Neuronal stem cell (in vitro differentiated cells): Measurements from ENCODE around the gene BRD3OS.
"Not testable (repeated sequence)": the region's sequence is repeated elsewhere in the genome, so short reads cannot be mapped to it uniquely, and the experiment has no call there.

ENCODE experiments used
- DNase-seq: peaks from one replicate; pipeline ENCODE4 v3.0.0-alpha.2; 2013; ENCODE audit warnings: low spot score
- H2AFZ ChIP-seq: one replicate; pipeline ENCODE4 v1.6.1; 2013; ENCODE audit warnings: mild to moderate bottlenecking, low read length, inconsistent platforms
- H2AK5ac ChIP-seq: 2 replicates; pipeline ENCODE4 v1.6.1; 2013; ENCODE audit warnings: low read depth, mild to moderate bottlenecking, inconsistent platforms, low read length, moderate library complexity, mixed read lengths
- H2BK120ac ChIP-seq: 2 replicates; pipeline ENCODE4 v1.6.1; 2013; ENCODE audit warnings: low read depth, mild to moderate bottlenecking, inconsistent platforms, low read length, moderate library complexity, mixed read lengths
- H2BK12ac ChIP-seq: one replicate; pipeline ENCODE4 v1.6.1; 2013; ENCODE audit warnings: low read length, inconsistent platforms
- H2BK15ac ChIP-seq: 2 replicates; pipeline ENCODE4 v1.6.1; 2013; ENCODE audit warnings: mild to moderate bottlenecking, low read length, inconsistent platforms, mixed read lengths
- H2BK5ac ChIP-seq: one replicate; pipeline ENCODE4 v1.6.1; 2013; ENCODE audit warnings: inconsistent platforms, mild to moderate bottlenecking, low read length, moderate library complexity
- H3K14ac ChIP-seq: one replicate; pipeline ENCODE4 v1.6.1; 2013; ENCODE audit warnings: low read length, inconsistent platforms
- H3K18ac ChIP-seq: 2 replicates; pipeline ENCODE4 v1.6.1; 2013; ENCODE audit warnings: low read length, inconsistent platforms
- H3K23ac ChIP-seq: 2 replicates; pipeline ENCODE4 v1.6.1; 2013; ENCODE audit warnings: low read depth, mild to moderate bottlenecking, mixed read lengths, low read length, inconsistent platforms; ENCODE audit not compliant: poor library complexity
- H3K27ac ChIP-seq: replicated peaks from 3 replicates; pipeline ENCODE4 v1.5.1; 2013; ENCODE audit warnings: low read length, inconsistent platforms
- H3K27me3 ChIP-seq, 3 experiments: 2 replicates each; pipeline ENCODE4 v1.6.1; 2013; ENCODE audit warnings: low read length in 3 of 3, mild to moderate bottlenecking in 2 of 3, inconsistent platforms in 1 of 3, low read depth in 1 of 3, mixed read lengths in 1 of 3, moderate library complexity in 1 of 3; ENCODE audit not compliant: control insufficient read depth in 3 of 3, insufficient read depth in 3 of 3
- H3K36me3 ChIP-seq, 2 donors: replicated peaks in 1 of 2; 2 replicates each; pipeline ENCODE4 v1.6.1; 2013; ENCODE audit warnings: low read length in 2 of 2; ENCODE audit not compliant: control insufficient read depth in 2 of 2, insufficient read depth in 2 of 2
- H3K4ac ChIP-seq: 2 replicates; pipeline ENCODE4 v1.6.1; 2013; ENCODE audit warnings: inconsistent platforms, mild to moderate bottlenecking, low read length, moderate library complexity
- H3K4me1 ChIP-seq, 2 donors: 1 replicate in 1 of 2; 2 replicates in 1 of 2; pipeline ENCODE4 v1.6.1; 2013; ENCODE audit warnings: low read length in 2 of 2, low read depth in 1 of 2; ENCODE audit not compliant: control insufficient read depth in 2 of 2, insufficient read depth in 1 of 2
- H3K4me2 ChIP-seq: one replicate; pipeline ENCODE4 v1.6.1; 2013; ENCODE audit warnings: mild to moderate bottlenecking, low read length, inconsistent platforms; ENCODE audit not compliant: insufficient read depth, poor library complexity, severe bottlenecking
- H3K4me3 ChIP-seq, 2 donors: 2 replicates each; pipeline ENCODE4 v1.5.1; 2013; ENCODE audit warnings: low read length in 2 of 2, mild to moderate bottlenecking in 2 of 2, inconsistent platforms in 1 of 2, moderate library complexity in 1 of 2
- H3K79me1 ChIP-seq: one replicate; pipeline ENCODE4 v1.6.1; 2013; ENCODE audit warnings: low read depth, mild to moderate bottlenecking, inconsistent platforms, low read length, moderate library complexity
- H3K9ac ChIP-seq: one replicate; pipeline ENCODE4 v1.6.1; 2013; ENCODE audit warnings: mild to moderate bottlenecking, low read depth, low read length, inconsistent platforms; ENCODE audit not compliant: poor library complexity
- H3K9me3 ChIP-seq, 2 donors: replicated peaks in 1 of 2; 2 replicates each; pipeline versions ENCODE3 to v1.6.1; 2013; ENCODE audit warnings: low read length in 2 of 2, mild to moderate bottlenecking in 2 of 2, inconsistent platforms in 1 of 2, low read depth in 1 of 2, mixed read lengths in 1 of 2, moderate library complexity in 1 of 2; ENCODE audit not compliant: control insufficient read depth in 2 of 2, insufficient read depth in 1 of 2
- H4K8ac ChIP-seq: one replicate; pipeline ENCODE4 v1.6.1; 2013; ENCODE audit warnings: low read depth, mild to moderate bottlenecking, inconsistent platforms, low read length, moderate library complexity
- H4K91ac ChIP-seq: one replicate; pipeline ENCODE4 v1.6.1; 2013; ENCODE audit warnings: low read length, low read depth, mild to moderate bottlenecking, inconsistent platforms; ENCODE audit not compliant: poor library complexity
- WGBS, 2 donors: extraction: QIAGEN DNeasy Blood & Tissue Kit; methylation state at CpG; one replicate each; pipeline ENCODE4 v1.1.7; 2013; ENCODE audit warnings: missing lambda C conversion rate in 2 of 2, mixed read lengths in 1 of 2; ENCODE audit not compliant: insufficient read length in 2 of 2, insufficient replicate concordance in 1 of 2; ENCODE audit errors: extremely low coverage in 2 of 2; 5-methylcytosine and 5-hydroxymethylcytosine counted together

BRD3OS gene

DNA sequence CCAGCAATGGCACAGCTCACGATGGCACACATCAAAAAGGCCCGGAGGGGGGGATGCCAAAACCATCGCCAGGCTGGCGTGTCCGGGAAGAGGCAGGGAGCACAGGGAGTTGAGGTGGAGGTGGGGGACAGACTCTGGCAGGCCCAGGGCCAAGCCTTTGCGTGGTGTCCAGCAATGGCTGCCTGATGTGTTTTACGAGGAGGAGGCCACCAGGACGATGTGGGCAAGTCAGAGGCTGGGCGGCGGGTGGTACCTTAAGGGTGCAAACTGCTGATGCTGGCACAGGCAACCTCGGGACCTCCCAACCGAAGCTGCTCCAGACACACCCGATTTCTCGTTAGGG is 37.9 kb upstream of the BRD3OS start:
- H2AFZ ChIP-seq = no peak overlapping the region
- no peak overlapping the region for H3K27ac ChIP-seq
- H4K8ac ChIP-seq = no peak overlapping the region
- no peaks in the 10 kb centered on the region for H3K27me3 ChIP-seq
- H3K9ac ChIP-seq = no peak overlapping the region
- DNase-seq = no peak
- H3K18ac ChIP-seq = peak overlapping the region; percentile 46
- no peak overlapping the region for H3K4me3 ChIP-seq
- no peak overlapping the region for H2BK12ac ChIP-seq
- H3K4me1 ChIP-seq = peaks cover 13 to 21% of the 10 kb centered on the region in 2 donors
- H2BK120ac ChIP-seq = no peak overlapping the region
- H3K4ac ChIP-seq = no peak overlapping the region
- no peaks in the 10 kb centered on the region for H3K9me3 ChIP-seq
- no CpG with 5 or more reads among the region's 14 CpGs for WGBS, 2 donors
- H2BK5ac ChIP-seq = peak overlapping the region; percentile 19
- no peak overlapping the region for H4K91ac ChIP-seq
- H2BK15ac ChIP-seq = no peak overlapping the region
- H3K36me3 ChIP-seq = peaks cover 4 to 32% of the 10 kb centered on the region in 2 donors
- H3K4me2 ChIP-seq = no peak overlapping the region
- no peak overlapping the region for H3K14ac ChIP-seq
- H2AK5ac ChIP-seq = no peak overlapping the region
- H3K79me1 ChIP-seq = peaks cover 27% of the 10 kb centered on the region
- no peak overlapping the region for H3K23ac ChIP-seq

DNA sequence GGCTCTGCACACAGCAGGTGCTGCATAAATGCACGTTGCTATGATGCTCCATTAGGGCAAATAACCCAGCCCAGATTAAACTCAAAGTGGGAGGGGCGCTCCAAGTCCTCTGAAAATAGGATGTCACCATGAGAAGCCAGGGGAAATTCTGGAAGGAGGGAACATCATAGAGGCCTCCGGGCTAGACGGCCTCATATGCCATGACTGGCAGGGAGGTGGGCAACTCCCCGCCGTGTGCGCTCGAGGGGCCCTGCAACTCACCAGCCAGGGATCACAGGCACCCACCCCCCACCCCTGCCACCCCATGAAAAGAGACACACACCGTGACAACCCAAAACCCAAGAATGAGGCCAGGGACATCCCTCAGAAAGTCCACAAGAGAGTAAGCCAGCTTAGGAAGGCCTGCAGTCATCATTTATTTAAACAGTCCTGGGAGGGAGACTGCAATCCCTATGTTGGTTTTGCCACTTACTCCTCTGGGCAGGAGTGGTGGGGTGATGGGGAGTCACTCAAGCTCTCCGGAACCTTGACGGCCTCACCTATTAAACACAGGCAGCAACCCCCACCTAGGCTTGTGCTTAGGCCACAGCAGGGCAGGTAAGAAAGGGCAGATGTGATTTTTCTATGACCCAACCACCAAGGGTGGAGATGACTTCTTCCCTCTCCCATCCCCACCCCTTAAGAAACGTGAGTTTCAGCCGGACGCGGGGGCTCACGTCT is 37.2 kb upstream of the BRD3OS start:
- Histone ChIP-seq H3K36me3 (peaks cover 4 to 32% of the 10 kb centered on the region in 2 donors), H4K8ac (no peak overlapping the region), H4K91ac (no peak overlapping the region), H2AK5ac (no peak overlapping the region), H2BK15ac (no peak overlapping the region), H2BK120ac (no peak overlapping the region), H2BK12ac (no peak overlapping the region), H3K4ac (no peak overlapping the region), H3K4me3 (no peak overlapping the region), H3K79me1 (peaks cover 25% of the 10 kb centered on the region), H3K4me2 (no peak overlapping the region), H3K27ac (no peak overlapping the region), H3K9ac (no peak overlapping the region), H3K4me1 (peaks cover 13 to 20% of the 10 kb centered on the region in 2 donors), H2BK5ac (no peak overlapping the region), H3K27me3 (no peaks in the 10 kb centered on the region), H3K18ac (no peak overlapping the region), H3K14ac (no peak overlapping the region), H2AFZ (no peak overlapping the region), H3K9me3 (no peaks in the 10 kb centered on the region), H3K23ac (no peak overlapping the region)
- no peak for DNase-seq
- no CpG with 5 or more reads among the region's 16 CpGs for WGBS, 2 donors

DNA sequence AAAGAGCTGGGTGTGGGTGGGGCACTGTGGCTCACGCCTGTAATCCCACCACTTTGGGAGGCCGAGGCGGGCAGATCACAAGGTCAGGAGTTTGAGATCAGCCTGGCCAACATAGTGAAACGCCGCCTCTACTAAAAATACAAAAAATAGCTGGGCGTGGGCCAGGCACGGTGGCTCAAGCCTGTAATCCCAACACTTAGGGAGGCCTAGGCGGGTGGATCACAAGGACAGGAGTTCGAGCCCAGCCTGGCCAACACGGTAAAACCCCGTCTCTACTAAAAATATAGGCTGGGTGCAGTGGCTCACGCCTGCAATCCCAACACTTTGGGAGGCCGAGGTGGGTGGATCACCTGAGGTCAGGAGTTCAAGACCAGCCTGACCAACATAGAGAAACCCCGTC is 36.5 kb upstream of the BRD3OS start:
- Histone ChIP-seq H3K4me1 (peaks cover 16 to 22% of the 10 kb centered on the region in 2 donors), H3K79me1 (peaks cover 24% of the 10 kb centered on the region), H3K36me3 (peaks cover 4 to 32% of the 10 kb centered on the region in 2 donors)
- H3K4me3 ChIP-seq, H3K14ac ChIP-seq, H2BK15ac ChIP-seq, H2BK120ac ChIP-seq, H2AFZ ChIP-seq, H2AK5ac ChIP-seq, H3K4me2 ChIP-seq, DNase-seq, H3K9me3 ChIP-seq, H4K8ac ChIP-seq, H4K91ac ChIP-seq, H2BK12ac ChIP-seq, H2BK5ac ChIP-seq, H3K9ac ChIP-seq, H3K27ac ChIP-seq, H3K27me3 ChIP-seq, H3K4ac ChIP-seq, H3K23ac ChIP-seq, H3K18ac ChIP-seq: not testable (repeated sequence)
- WGBS, 2 donors = no CpG with 5 or more reads among the region's 14 CpGs

DNA sequence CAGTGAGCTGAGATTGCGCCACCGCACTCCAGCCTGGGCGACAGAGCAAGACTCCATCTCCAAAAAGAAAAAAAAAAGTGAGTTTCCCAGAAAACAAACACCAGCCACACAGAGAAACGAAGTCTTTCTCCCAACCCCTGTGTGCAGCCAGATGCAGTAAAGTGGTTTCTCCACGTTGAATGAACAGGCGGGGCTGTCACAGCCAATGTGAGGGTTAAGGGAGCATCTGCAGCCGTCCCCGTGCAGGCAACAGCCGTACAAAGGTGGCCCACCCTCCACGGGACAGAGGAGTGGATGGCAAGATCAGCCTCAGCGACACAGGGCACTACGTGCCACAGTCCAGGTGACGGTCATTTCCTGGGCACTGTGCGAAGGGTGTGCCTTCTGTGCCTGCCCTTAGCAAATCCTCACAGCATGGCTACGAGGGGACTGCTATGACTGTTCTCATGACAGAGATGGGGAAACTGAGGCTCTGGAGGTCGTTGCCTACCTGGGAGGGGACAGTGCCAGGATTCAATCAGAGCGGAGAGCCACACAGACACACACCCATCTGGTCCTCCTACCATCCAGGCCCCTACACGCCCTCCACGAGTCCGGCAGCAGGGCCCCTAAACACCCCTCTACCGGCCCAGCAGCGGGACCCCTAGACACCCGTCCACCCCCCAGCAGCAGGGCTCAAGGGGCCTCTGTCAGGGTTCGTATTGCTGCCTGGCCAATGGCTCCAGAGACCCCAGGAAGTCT is 35.5 kb upstream of the BRD3OS start:
- Histone ChIP-seq H3K23ac (no peak overlapping the region), H2BK5ac (peak overlapping the region; percentile 56), H4K91ac (no peak overlapping the region), H3K4ac (peak overlapping the region; percentile 85), H3K4me3 (peak overlapping the region; percentile 92 to 97), H3K79me1 (peaks cover 24% of the 10 kb centered on the region), H2BK120ac (peak overlapping the region; percentile 6), H3K9me3 (no peaks in the 10 kb centered on the region), H2AFZ (no peak overlapping the region), H2BK15ac (peak overlapping the region; percentile 90), H3K27me3 (no peaks in the 10 kb centered on the region), H3K18ac (peak overlapping the region; percentile 91), H4K8ac (no peak overlapping the region), H3K9ac (peak overlapping the region; percentile 75), H3K14ac (peak overlapping the region; percentile 10), H2BK12ac (peak overlapping the region; percentile 36), H3K4me2 (peak overlapping the region; percentile 84), H3K36me3 (peaks cover 4 to 27% of the 10 kb centered on the region in 2 donors), H3K4me1 (peaks cover 20 to 28% of the 10 kb centered on the region in 2 donors), H2AK5ac (peak overlapping the region; percentile 67), H3K27ac (no peak overlapping the region)
- DNase-seq = no peak
- WGBS, 2 donors = no CpG with 5 or more reads among the region's 24 CpGs
